AG10803 (cell line): ENCODE measurements around the gene GAB2.

Experiments used
- DNase-seq: peaks from one replicate; pipeline ENCODE4 v3.0.0; 2010; ENCODE audit warnings: low read depth
- H3K4me3 ChIP-seq: 2 replicates; pipeline ENCODE4 v1.5.1; 2011; ENCODE audit warnings: mild to moderate bottlenecking, low read length, control low read depth
- TF ChIP-seq, protein P1 (sequence below): conservative IDR thresholded peaks from 2 replicates; pipeline ENCODE4 v1.5.1; 2011; ENCODE audit warnings: mild to moderate bottlenecking, low read length, control low read depth, inconsistent platforms

Gene GAB2

DNA sequence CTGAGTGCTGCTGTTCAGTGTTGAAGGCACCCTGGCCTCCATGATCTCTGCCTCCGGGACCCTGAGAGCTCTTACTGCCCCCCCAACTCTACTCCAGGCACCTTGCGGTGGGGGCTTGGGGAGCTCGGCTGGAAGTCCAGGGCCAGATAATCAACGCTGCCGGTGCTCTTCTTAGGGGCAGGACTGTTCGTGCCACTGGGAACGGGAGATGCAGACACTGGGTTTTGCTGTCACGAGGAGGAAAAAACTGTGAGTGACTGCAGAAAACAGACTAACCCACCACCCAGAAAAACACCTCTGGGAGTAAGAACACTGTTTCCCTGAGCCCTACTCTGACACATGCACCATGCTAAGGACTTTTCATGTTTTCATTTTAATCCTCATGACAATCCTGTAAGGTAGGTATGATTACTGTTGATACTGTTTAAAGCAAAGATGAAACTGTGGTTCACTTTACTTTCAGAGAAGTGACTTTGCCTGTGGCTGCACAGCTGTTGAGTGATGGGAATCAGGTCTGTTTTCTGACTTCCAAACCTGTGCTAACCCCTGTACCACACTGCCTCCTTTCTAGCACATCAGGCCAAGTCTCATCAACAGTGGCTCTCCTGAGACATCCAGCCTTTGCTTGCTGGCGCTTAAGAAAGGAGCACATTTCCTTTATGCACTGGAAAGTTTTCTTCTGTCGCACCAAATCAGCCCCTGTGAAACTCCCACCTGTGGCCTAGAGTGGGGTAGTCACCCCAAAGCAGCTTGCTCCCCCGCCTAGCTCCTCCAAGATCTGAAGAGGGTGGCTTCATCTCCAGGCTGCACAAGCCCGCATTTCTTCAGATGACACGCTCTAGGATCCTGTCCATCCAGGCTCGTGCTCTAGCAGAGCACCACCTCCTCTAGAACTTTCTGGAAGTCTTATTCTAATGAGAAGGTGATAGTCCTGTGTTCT, 197.1 kb downstream of the GAB2 start:
- TF ChIP-seq, protein P1, sequence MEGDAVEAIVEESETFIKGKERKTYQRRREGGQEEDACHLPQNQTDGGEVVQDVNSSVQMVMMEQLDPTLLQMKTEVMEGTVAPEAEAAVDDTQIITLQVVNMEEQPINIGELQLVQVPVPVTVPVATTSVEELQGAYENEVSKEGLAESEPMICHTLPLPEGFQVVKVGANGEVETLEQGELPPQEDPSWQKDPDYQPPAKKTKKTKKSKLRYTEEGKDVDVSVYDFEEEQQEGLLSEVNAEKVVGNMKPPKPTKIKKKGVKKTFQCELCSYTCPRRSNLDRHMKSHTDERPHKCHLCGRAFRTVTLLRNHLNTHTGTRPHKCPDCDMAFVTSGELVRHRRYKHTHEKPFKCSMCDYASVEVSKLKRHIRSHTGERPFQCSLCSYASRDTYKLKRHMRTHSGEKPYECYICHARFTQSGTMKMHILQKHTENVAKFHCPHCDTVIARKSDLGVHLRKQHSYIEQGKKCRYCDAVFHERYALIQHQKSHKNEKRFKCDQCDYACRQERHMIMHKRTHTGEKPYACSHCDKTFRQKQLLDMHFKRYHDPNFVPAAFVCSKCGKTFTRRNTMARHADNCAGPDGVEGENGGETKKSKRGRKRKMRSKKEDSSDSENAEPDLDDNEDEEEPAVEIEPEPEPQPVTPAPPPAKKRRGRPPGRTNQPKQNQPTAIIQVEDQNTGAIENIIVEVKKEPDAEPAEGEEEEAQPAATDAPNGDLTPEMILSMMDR = no peak
- H3K4me3 ChIP-seq = no peak overlapping the region
- no peak for DNase-seq

DNA sequence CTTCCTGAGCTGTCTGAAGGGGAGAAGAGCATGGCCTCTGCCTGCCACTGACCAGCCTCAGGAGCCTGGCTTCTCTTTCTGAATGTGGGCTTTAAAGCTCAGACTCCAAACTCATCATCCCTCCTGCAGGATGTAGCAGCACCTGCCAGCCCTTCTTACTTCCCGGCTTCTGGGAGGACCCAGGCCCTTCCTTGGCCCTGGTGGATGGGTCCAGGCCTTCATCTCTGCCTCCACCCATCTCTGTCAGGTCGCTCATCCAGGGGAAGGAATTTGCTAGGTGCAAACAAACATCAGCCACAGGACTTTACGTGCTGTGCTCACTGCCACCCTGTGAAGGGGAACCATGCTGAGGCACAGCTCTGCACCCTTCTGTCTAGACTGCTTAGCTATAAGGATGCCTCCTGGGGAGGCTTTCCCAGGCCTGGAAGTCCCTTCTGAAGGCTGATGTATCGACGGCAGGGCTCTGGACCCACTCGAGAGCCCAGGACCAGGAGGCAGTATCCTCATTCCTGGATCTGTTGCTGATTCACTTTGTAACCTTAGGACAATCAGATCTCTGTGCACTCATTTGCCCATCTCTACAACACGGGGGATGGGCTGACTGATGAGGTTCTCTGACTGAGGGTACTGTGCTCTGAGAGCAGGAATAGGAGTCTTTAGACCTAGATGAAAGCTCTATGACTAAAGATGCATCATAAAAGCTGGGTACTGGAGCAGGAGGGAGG, 198.0 kb downstream of the GAB2 start:
- TF ChIP-seq, protein P1 = no peak
- no peak for DNase-seq
- no peak overlapping the region for H3K4me3 ChIP-seq

DNA sequence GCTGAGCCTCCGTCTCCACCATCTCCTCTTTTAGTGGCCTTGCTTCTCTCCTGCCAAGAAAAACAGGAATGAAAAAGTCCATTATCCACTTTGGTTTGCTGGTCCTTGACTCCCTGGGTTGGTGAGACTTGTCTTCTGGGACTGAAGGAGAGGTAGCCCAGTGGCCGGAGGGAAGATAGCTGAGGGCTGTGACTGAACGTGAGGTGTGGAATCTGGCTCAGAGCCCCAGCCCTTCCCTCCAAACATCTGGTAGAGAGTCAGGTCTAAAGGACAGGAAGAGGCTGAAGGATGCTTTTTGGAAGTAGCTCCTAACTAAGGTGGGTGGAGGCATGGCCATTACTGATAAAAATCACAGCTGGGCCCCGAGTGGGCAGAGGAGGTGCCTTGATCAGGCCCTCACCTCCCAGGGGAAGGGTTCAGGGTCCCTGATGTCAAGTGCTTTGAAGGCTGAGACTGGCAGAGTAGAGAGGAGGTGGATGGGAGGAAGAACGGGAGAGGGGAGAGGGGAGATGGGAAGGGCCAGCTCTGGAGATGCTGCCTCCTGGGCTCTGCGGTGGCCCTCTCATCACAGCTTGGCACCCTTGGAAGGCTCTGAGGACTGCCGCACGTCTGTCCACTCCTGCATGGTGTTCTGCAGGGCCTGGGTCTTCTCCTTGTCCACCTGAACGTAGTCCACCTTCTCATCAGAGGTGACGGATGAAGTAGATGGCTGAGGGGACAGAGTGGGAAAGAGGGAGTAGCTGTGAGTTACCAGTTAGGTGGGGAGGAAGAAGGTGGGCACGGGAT, 198.7 kb downstream of the GAB2 start:
- no peak for DNase-seq
- no peak overlapping the region for H3K4me3 ChIP-seq
- TF ChIP-seq, protein P1 = no peak

- TF ChIP-seq, protein P1 = no peak
- no peak overlapping the region for H3K4me3 ChIP-seq
- no peak for DNase-seq
These were observed 199.7 kb downstream of the GAB2 start for GRCh38 chr11:78217650-78218541.

DNA sequence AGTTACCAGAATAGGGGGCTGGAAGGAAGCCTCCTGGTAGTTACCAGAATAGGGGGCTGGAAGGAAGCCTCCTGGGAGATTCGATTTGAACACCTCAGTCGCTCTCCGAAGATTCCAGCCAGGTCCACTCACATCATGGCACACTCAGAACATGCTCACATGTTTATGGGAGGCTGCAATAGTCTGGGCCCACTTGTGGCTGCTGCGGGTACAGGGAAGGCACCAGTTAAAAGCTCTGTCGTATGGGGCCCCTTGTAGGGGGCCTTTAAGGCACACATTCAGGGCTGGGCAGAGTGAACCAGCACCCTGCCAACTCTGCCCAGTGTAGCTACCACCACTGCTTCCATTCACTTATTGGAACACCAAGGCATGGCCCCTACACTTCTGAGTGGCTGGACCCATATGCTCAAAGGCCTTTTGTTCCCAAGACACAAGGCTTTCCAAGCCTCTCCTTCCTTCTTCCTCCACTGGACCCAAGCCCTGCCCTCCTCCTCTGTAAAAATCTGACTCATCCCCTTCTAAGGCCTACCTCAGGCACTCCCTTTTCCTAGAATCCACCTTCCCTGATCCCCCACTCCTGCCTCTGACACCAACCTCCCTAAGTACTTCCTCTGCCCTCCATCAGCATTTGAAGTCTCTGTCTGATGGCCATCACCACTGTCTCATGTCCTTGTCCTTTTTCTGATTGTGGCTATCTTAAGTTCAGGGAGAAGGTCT, 200.9 kb downstream of the GAB2 start:
- TF ChIP-seq, protein P1 = no peak
- no peak overlapping the region for H3K4me3 ChIP-seq
- no peak for DNase-seq

DNA sequence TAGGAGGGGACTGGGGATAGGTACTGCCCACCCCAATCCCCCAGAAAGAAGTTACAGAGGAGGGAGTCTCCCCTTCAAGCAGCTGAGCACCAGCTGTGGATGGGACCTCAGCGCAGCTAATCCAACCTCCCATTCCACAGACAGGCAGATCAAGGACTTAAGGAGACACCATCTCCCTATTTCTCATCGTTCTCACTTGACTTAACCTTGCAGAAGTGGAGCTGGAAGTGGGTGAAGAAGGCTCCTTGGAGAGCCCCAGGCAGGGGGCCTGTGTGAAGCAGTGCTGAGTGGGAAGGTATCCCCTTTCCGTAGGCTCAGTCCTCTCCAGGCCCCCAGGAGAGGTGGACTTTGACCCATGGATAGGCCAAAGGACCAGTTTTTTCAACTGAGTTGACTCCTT, 201.6 kb downstream of the GAB2 start:
- no peak overlapping the region for H3K4me3 ChIP-seq
- TF ChIP-seq, protein P1 = no peak
- DNase-seq = no peak
